Spleen (tissue), 7 donors: ENCODE data around the gene ELOVL2.

Source experiments
- POLR2A ChIP-seq, 3 donors: fragments of 450-650 bp; IDR thresholded peaks; one replicate each; pipeline ENCODE4 v1.5.1; 2017; ENCODE audit warnings: antibody characterized with exemption in 3 of 3, mild to moderate bottlenecking in 1 of 3
- TF ChIP-seq, protein P1 (sequence below), 11 experiments: fragments of 200-600 bp in 7 of 11; fragments of 450-650 bp in 4 of 11; sonication (generic) in 4 of 11; IDR thresholded peaks in 8 of 11; conservative IDR thresholded peaks in 3 of 11; 1 replicate in 7 of 11; 2 replicates in 4 of 11; pipeline versions ENCODE4 v1.4.0 to v1.8.0; 2016 to 2021; ENCODE audit warnings: antibody characterized with exemption in 11 of 11, inconsistent platforms in 4 of 11, mild to moderate bottlenecking in 1 of 11
- donor health status: DM: no; HTN: no; CAD: no; lungs with moderate emphysema.
- donor health status: DM: no; HTN: no; CAD: no.
- donor health status: DM: no; HTN: no; CAD: no.

- TF ChIP-seq, protein P1, sequence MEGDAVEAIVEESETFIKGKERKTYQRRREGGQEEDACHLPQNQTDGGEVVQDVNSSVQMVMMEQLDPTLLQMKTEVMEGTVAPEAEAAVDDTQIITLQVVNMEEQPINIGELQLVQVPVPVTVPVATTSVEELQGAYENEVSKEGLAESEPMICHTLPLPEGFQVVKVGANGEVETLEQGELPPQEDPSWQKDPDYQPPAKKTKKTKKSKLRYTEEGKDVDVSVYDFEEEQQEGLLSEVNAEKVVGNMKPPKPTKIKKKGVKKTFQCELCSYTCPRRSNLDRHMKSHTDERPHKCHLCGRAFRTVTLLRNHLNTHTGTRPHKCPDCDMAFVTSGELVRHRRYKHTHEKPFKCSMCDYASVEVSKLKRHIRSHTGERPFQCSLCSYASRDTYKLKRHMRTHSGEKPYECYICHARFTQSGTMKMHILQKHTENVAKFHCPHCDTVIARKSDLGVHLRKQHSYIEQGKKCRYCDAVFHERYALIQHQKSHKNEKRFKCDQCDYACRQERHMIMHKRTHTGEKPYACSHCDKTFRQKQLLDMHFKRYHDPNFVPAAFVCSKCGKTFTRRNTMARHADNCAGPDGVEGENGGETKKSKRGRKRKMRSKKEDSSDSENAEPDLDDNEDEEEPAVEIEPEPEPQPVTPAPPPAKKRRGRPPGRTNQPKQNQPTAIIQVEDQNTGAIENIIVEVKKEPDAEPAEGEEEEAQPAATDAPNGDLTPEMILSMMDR (IDR thresholded peaks at IDR 0.05 in 8 of 11, conservative IDR thresholded peaks at IDR 0.05 in 3 of 11) = no peak
- no peak for TF ChIP-seq POLR2A (IDR thresholded peaks at IDR 0.05)
These were observed 104.3 kb downstream of the ELOVL2 start for GRCh38 chr6:10939840-10940239.
